HG02884 (cell line): ENCODE results near the gene GIT2.
A peak's percentile ranks its signal among the peaks of the same experiment; 100 is the strongest.
"Not testable (repeated sequence)": the region's sequence is repeated elsewhere in the genome, so short reads cannot be mapped to it uniquely, and the experiment has no call there.

Experiments used
- ATAC-seq: cut with Tn5 transposase; IDR thresholded peaks from one replicate; pipeline ENCODE4 v1.9.1; 2021; ENCODE audit warnings: mild to moderate bottlenecking, moderate library complexity; ENCODE audit not compliant: unreplicated experiment

The GIT2 gene

GRCh38 chr12:109923481-109924245, 72.5 kb downstream of the GIT2 start:
- no peak for ATAC-seq

DNA sequence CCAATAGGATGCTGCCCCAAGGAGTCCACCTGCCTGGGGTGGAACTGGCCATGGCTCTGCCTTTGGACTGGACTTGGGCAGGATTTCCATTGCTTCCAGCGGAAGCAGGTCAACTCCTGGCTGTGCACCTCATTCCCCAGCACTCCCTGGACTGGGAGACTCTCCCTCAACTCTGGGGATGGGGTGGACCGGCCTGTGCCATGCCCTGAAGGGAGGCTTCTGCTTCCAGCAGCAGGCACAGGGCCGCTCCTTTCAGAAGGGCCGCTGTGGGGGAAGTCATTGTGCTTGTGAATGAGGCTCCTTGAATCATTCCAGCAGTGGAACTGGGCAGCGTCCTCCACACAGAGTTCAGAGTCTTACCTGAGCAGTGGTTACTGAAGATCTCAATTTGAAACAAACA, 73.1 kb downstream of the GIT2 start:
- ATAC-seq, result no peak

DNA sequence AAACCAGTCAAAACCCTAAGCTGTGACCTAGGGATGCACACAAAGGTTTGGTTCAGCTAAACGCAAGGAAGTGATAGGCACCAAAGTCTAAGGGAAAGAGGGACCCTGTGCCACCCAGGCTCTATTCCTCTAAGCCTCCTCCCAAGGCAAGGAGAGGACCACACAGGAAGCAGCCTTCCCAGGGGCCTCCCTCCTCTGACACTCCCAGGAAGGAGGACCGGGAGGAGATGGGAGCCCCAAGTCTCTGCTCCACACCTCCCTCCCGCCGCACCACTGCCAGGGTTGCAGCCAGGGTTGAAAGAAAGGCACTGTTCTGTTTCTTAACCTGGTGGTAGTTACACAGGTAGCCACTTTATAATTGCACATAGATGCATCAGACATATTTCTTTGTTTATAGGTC, 74.2 kb downstream of the GIT2 start:
- ATAC-seq, result no peak

GRCh38 chr12:109920261-109920780, 75.8 kb downstream of the GIT2 start:
- no peak for ATAC-seq

GRCh38 chr12:109919456-109919855, 76.7 kb downstream of the GIT2 start:
- no peak for ATAC-seq

- ATAC-seq, result no peak
Observed at GRCh38 chr12:109916045-109916444, 80.1 kb downstream of the GIT2 start.

DNA sequence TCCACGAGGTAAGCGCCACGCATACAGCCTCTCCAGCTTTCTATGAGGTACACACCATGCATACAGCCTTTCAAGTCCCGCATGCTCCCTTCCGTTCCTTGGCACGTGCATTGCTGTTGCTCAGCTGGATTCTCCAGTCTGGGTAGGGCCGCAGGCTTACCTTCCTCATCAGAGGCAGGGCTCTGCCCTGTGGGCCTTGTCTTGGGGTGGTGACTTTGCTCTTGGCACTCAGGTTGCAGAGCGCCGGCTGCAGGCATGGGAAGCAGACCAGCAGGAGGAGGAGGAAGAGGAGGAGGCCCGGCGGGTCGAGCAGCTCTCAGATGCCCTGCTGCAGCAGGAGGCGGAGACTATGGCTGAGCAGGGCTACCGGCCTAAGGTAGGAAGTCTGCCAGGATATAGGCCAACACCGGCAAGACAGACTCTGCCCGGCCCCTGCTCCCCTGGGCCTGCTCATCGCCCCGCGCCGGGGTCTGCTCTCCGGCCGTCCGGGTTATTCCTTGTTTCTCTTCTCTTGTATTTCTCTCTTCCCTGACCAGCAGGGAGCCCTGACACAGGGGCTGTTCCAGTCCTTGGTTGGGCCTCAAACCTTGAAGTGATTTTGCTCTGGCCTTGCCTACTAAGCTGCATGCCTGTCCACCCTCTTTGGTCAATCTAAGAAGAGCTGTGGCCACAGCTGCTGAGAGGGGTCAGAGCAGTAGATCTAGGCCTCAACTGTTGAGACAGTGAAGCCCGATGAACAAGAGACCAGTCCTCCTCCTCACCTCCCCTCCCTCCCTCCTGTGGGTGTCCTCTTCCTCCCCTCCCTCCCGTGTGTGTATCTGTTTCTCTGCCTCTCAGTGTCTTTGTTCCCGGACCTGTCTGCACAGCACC, 80.8 kb downstream of the GIT2 start:
- no peak for ATAC-seq

DNA sequence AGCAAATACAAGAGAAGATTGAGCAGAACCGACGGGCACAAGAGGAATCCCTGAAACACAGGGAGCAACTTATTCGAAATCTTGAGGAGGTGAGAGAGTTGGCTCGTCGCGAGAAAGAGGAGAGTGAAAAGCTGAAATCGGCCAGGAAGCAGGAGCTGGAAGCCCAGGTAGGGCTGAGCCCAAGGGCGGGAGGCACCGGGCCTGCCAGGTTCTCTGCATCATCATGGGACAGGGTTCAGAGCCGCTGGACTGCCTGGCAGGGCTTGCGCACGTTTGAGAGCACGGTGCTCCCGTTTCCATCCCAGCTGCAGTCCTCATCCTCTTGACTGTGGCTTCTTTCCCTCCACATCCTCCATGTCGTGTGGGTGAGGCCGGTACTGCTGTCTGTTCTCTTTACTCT, 81.7 kb downstream of the GIT2 start:
- no peak for ATAC-seq

GRCh38 chr12:109912855-109913321, 83.3 kb downstream of the GIT2 start:
- ATAC-seq, result no peak

GRCh38 chr12:109910969-109911348, 85.2 kb downstream of the GIT2 start:
- ATAC-seq, result no peak

DNA sequence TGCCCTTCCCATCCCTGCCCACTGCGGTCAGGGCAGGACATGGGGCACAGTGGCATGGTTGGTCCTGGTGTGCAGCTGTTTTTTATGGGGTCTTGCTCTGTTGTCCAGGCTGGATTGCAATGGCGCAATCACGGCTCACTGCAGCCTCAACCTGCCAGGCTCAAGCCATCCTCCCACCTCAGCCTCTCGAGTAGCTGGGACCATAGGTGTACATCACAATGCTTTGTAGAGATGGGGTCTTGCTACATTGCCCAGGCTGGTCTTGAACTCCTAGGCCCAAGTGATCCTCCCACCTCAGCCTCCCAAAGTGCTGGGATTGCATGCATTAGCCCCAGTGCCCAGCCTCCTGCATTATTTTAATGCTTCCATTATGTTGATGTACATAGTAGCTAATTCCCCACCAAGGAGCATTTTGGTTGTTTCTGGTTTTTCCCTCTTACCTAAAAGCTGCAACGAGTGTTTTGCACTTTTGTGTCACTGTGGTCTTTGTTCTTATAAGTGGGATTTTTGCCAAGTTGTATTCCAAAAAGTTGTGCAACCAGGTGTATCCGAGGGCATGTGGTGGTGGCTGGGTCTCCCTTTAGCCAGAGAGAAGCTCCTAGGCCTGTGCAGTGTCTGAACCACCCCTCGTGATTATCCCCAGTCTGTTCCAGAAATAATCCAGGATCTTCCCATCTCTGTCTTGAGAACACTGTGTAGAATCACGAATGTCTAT, 85.8 kb downstream of the GIT2 start:
- no peak for ATAC-seq

- no peak for ATAC-seq
Observed at GRCh38 chr12:109905301-109905700, 90.9 kb downstream of the GIT2 start.

DNA sequence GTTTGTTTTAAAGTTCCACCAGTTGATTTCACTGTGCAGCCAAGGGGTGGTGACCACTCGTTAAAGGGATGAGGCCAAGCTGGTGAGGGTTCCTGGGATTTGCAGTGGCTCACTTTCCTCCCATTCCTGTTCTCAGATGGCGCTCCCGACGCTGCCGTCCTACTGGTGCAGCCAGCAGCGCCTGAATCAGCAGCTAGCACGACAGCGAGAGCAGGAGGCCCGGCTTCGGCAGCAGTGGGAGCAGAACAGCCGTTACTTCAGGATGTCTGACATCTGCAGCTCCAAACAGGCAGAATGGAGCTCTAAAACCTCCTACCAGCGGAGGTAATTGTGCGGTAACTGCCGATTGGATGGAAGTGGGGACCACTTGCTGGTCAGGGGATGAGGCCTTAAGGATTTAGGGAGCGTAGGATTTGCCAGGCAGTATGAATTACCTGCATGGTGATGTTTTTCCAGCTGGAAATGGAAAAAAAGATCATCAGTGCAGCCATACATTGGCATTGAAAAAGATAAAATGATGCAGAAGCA, 93.2 kb downstream of the GIT2 start:
- ATAC-seq, result no peak

- ATAC-seq, result no peak
Observed at GRCh38 chr12:109900752-109901580, 95.2 kb downstream of the GIT2 start.

DNA sequence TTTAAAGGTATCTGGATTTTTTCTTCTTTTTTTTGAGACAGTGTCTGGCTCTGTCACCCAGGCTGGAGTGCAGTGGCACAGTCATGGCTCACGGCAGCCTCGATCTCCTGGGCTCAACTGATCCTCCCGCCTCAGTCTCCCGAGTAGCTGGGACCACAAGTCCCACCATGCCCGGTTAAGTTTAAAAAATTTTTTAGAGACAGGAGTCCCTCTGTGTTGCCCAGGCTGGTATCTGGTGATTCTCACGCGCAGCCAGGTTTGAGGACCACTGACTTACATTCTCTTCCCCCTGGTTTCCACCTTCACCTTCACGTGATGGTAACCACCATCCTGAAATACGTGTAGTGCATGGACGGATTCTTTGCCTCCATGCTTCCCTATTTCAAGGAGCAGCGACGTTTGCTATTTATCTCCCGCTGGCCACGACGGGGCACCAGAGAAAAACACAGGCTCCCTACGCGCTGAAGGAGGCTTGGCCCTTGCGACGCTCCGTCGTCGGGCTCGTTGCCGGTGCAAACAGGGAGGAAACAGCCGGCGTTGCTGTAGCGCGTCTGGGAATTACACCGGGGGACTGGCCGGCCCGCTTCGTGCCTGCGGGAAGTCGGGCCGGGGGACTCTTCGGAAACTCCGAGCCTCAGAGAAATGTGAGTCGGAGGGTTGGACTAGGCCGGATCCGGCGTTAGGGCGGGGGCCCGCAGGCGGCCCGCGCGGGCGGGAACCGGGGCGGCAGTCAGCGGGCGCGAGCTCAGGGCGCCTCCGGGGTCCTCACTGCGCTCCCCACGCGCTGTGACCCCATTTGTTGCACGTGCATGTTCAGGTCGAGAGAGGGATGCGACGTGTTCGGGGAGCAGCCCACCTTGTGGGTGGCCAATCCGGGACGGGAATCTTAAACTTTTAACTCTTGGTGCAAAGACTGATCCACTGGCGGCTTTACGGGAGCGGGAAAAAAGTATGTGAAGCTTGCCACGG, 96.1 kb downstream of the GIT2 start, which contains the start of gene TCHP:
Gene TCHP, plus strand, starts transcription at position 492 of the 969 bp plus-strand sequence. CDS start 2,753 bp downstream, outside the sequence.
- ATAC-seq, result peak; percentile 57

- not testable (repeated sequence) for ATAC-seq
Observed at GRCh38 chr12:109899345-109899744, 96.8 kb downstream of the GIT2 start.

DNA sequence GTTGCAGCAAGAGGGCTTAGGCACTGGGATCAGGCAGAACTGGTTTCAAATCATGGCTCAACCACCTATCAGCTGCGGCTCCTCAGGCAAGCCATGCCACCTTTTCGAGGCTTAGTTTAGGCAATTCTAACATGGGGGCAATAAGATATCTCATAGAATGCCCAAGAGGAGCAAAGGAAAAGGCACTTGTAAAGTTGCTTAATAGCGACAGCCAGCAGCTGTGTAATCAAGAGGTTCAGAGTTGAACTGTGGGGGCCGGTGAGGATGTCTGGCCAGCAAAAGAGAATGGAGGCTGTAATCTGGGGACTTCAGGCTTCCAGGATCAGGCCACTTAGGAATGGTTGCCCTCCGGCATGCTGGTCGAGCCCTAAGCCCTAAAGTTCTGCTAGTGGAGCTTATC, 99.1 kb downstream of the GIT2 start:
- no peak for ATAC-seq

GRCh38 chr12:109896188-109896587, 100.0 kb downstream of the GIT2 start:
- no peak for ATAC-seq

DNA sequence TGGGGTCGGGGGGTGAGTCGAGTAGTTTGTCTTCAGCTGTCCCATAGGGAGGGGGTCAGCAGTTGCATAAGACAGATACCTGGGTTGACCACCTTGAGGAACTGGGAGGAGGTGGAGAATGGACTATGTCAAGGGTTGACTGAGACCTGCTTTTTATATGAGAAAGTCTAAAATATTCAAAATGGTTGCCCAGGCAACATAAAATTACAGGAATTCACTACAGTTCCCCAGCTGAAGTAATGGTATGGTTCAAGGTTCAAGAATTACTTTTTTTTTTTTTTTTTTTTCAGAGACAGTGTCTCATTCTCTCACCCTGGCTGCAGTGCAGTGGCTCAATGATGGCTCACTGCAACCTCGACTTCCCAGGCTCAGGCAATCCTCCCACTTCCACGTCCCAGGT, 101.2 kb downstream of the GIT2 start:
- no peak for ATAC-seq
